Memory B cell (primary cell): ENCODE measurements around the gene SH3PXD2B.
"Not testable (repeated sequence)": the region's sequence is repeated elsewhere in the genome, so short reads cannot be mapped to it uniquely, and the experiment has no call there.

Source experiments
- ATAC-seq: fragments of 150-1000 bp; cut with Tn5 transposase; 2 replicates; pipeline ENCODE4 v1.10.0; 2021; ENCODE audit warnings: low read depth, mild to moderate bottlenecking, moderate library complexity
- DNase-seq, 2 donors: peaks; one replicate each; pipeline ENCODE4 v3.0.0; 2022; ENCODE audit warnings: low spot score in 2 of 2
- H3K27ac Mint-ChIP-seq: one replicate; pipeline ENCODE4 v1.8.0; 2022; ENCODE audit warnings: mild to moderate bottlenecking, moderate library complexity, mixed read lengths
- H3K27me3 Mint-ChIP-seq: one replicate; pipeline ENCODE4 v1.8.0; 2022; ENCODE audit warnings: mixed read lengths
- H3K36me3 Mint-ChIP-seq: one replicate; pipeline ENCODE4 v1.8.0; 2022; ENCODE audit warnings: mild to moderate bottlenecking, mixed read lengths
- H3K4me1 Mint-ChIP-seq: one replicate; pipeline ENCODE4 v1.8.0; 2022; ENCODE audit warnings: mixed read lengths
- H3K4me3 Mint-ChIP-seq: one replicate; pipeline ENCODE4 v1.8.0; 2022; ENCODE audit warnings: mild to moderate bottlenecking, moderate library complexity, mixed read lengths
- H3K9me3 Mint-ChIP-seq: one replicate; pipeline ENCODE4 v1.8.0; 2022; ENCODE audit warnings: mixed read lengths

SH3PXD2B gene

GRCh38 chr5:172385707-172386106 lies 68.6 kb downstream of the SH3PXD2B start:
- Mint-ChIP-seq H3K4me1 (no peaks in the 10 kb centered on the region), H3K9me3 (no peaks in the 10 kb centered on the region), H3K27ac (no peak overlapping the region), H3K4me3 (no peak overlapping the region), H3K36me3 (no peaks in the 10 kb centered on the region), H3K27me3 (peaks cover 3% of the 10 kb centered on the region)
- ATAC-seq (no peak), DNase-seq (no peak)

- ATAC-seq (no peak), DNase-seq (no peak)
- Mint-ChIP-seq H3K9me3 (no peaks in the 10 kb centered on the region), H3K27ac (no peak overlapping the region), H3K36me3 (no peaks in the 10 kb centered on the region), H3K4me1 (no peaks in the 10 kb centered on the region), H3K27me3 (peaks cover 1% of the 10 kb centered on the region), H3K4me3 (no peak overlapping the region)
These were observed 69.2 kb downstream of the SH3PXD2B start for GRCh38 chr5:172385010-172385563.

DNA sequence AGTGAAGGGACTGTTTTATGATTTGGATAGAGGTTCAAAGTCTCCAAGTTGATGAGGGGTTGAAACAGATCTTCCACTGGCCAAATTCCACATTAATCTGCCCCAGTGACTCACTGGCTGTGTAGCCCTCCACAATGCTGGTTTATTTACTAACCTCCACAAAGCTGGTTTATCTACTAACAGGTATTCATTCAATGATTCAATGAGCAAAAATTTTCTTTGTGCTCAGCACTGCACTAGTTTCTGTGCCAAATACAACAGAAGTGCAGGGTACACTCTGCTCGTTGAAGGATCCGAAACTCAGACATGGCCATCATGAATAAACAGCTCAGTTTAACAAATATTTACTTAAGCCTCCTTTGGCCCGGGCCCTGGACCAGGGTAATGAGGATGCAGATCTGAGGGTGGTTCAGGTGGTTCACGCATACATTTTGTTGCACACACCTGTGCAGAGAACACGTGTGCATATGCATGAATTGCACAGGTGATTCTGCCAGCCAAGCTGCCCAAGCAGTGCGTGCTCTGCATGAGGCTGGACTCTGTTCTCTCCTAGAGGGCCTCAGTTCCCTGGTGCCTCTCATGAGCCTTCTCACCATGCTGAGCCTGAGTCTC lies 71.0 kb downstream of the SH3PXD2B start:
- H3K36me3 Mint-ChIP-seq, result no peaks in the 10 kb centered on the region
- ATAC-seq (no peak), DNase-seq (no peak)
- H3K27me3 Mint-ChIP-seq, result peaks cover 1% of the 10 kb centered on the region
- no peak overlapping the region for H3K4me3 Mint-ChIP-seq
- H3K4me1 Mint-ChIP-seq, result no peaks in the 10 kb centered on the region
- no peaks in the 10 kb centered on the region for H3K9me3 Mint-ChIP-seq
- no peak overlapping the region for H3K27ac Mint-ChIP-seq

- H3K9me3 Mint-ChIP-seq, result no peaks in the 10 kb centered on the region
- no peak overlapping the region for H3K4me3 Mint-ChIP-seq
- H3K4me1 Mint-ChIP-seq, result no peaks in the 10 kb centered on the region
- no peak overlapping the region for H3K27ac Mint-ChIP-seq
- no peak for ATAC-seq
- H3K27me3 Mint-ChIP-seq, result peaks cover 1% of the 10 kb centered on the region
- no peak for DNase-seq
- H3K36me3 Mint-ChIP-seq, result no peaks in the 10 kb centered on the region
These were observed 73.2 kb downstream of the SH3PXD2B start for GRCh38 chr5:172380987-172381643.

GRCh38 chr5:172380301-172380986 lies 73.9 kb downstream of the SH3PXD2B start:
- Mint-ChIP-seq H3K27me3 (peaks cover 1% of the 10 kb centered on the region), H3K4me3 (no peak overlapping the region), H3K4me1 (no peaks in the 10 kb centered on the region), H3K27ac (no peak overlapping the region), H3K36me3 (no peaks in the 10 kb centered on the region), H3K9me3 (no peaks in the 10 kb centered on the region)
- ATAC-seq (no peak), DNase-seq (no peak)

DNA sequence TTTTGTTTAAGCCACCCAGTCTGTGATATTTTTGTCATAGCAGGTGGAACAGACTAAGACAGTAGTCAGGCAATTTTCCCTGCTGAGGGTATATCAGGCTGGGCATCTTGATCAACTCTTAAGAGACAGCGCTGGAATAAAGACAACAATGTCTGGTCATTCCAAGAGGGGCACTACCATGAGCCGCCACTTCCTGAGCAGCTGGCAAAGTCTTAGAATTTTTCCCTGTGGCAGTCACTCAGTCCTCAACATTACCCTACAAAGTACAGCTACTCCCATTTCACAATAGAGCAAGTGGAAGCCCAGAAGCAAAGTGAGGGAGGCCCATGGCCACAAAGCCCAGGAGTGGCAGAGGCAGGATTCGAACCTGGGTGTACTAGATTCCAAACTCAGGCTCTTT lies 74.8 kb downstream of the SH3PXD2B start:
- ATAC-seq, result no peak
- no peaks in the 10 kb centered on the region for H3K36me3 Mint-ChIP-seq
- no peak for DNase-seq
- no peak overlapping the region for H3K4me3 Mint-ChIP-seq
- no peak overlapping the region for H3K27ac Mint-ChIP-seq
- H3K4me1 Mint-ChIP-seq, result no peaks in the 10 kb centered on the region
- H3K27me3 Mint-ChIP-seq, result peaks cover 1% of the 10 kb centered on the region
- no peaks in the 10 kb centered on the region for H3K9me3 Mint-ChIP-seq

DNA sequence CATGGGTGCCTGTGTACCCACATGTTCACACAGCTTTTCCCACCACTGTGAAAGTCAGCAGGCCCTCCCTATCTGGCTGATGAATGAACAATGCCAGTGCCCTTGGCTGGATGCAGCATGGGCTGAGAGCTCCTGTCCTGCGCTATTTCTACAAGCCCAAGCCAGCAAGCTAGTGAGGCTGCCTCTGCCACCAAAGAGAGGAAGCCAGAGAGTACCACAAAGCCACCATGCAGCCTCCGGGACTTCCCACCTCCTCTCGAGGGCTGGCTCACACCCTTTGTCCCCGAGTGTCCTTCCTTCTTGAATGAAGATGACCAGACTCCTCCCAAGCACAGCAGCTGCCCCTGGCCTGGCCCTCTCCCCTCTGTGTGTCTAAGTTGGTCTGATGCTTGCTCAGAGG lies 76.5 kb downstream of the SH3PXD2B start:
- Mint-ChIP-seq H3K4me1 (no peaks in the 10 kb centered on the region), H3K27me3 (peaks cover 1% of the 10 kb centered on the region), H3K27ac (no peak overlapping the region), H3K4me3 (no peak overlapping the region), H3K9me3 (no peaks in the 10 kb centered on the region), H3K36me3 (no peaks in the 10 kb centered on the region)
- DNase-seq (no peak), ATAC-seq (no peak)

DNA sequence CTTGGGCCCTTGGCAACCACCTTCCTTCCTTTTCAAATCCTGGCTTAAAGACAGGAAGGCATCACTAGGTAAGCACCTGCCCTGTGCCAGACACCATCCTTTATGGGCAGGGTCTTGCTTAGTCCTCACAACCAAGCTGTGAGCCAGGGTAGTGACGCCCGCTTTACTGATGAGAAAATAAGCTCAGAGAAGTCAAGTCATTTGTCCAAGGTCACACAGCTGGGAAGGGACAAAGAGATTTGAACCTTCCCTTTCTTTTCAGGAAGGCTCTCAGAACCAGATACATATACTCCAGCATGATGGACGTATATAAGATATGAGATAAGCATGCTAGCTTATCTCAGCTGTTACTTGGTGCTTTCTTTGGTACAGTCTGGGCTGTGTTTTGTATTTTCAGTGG lies 76.9 kb downstream of the SH3PXD2B start:
- Mint-ChIP-seq H3K4me1 (no peaks in the 10 kb centered on the region), H3K9me3 (no peaks in the 10 kb centered on the region), H3K27ac (no peak overlapping the region), H3K27me3 (peaks cover 1% of the 10 kb centered on the region), H3K4me3 (no peak overlapping the region), H3K36me3 (no peaks in the 10 kb centered on the region)
- DNase-seq (no peak), ATAC-seq (no peak)

GRCh38 chr5:172374783-172375182 lies 79.5 kb downstream of the SH3PXD2B start:
- Mint-ChIP-seq H3K4me1 (no peaks in the 10 kb centered on the region), H3K27me3 (no peaks in the 10 kb centered on the region), H3K9me3 (peaks cover 6% of the 10 kb centered on the region), H3K36me3 (peaks cover 2% of the 10 kb centered on the region), H3K4me3 (no peak overlapping the region), H3K27ac (no peak overlapping the region)
- DNase-seq (no peak), ATAC-seq (no peak)

GRCh38 chr5:172373680-172374079 lies 80.6 kb downstream of the SH3PXD2B start:
- no peaks in the 10 kb centered on the region for H3K27me3 Mint-ChIP-seq
- no peak overlapping the region for H3K4me3 Mint-ChIP-seq
- H3K36me3 Mint-ChIP-seq, result peaks cover 2% of the 10 kb centered on the region
- H3K4me1 Mint-ChIP-seq, result no peaks in the 10 kb centered on the region
- peaks cover 6% of the 10 kb centered on the region for H3K9me3 Mint-ChIP-seq
- ATAC-seq (no peak), DNase-seq (no peak)
- no peak overlapping the region for H3K27ac Mint-ChIP-seq

GRCh38 chr5:172371684-172372083 lies 82.6 kb downstream of the SH3PXD2B start:
- DNase-seq (no peak), ATAC-seq (no peak)
- Mint-ChIP-seq H3K9me3 (peaks cover 6% of the 10 kb centered on the region), H3K4me1 (no peaks in the 10 kb centered on the region), H3K27ac (no peak overlapping the region), H3K36me3 (peaks cover 2% of the 10 kb centered on the region), H3K4me3 (no peak overlapping the region), H3K27me3 (peaks cover 2% of the 10 kb centered on the region)

DNA sequence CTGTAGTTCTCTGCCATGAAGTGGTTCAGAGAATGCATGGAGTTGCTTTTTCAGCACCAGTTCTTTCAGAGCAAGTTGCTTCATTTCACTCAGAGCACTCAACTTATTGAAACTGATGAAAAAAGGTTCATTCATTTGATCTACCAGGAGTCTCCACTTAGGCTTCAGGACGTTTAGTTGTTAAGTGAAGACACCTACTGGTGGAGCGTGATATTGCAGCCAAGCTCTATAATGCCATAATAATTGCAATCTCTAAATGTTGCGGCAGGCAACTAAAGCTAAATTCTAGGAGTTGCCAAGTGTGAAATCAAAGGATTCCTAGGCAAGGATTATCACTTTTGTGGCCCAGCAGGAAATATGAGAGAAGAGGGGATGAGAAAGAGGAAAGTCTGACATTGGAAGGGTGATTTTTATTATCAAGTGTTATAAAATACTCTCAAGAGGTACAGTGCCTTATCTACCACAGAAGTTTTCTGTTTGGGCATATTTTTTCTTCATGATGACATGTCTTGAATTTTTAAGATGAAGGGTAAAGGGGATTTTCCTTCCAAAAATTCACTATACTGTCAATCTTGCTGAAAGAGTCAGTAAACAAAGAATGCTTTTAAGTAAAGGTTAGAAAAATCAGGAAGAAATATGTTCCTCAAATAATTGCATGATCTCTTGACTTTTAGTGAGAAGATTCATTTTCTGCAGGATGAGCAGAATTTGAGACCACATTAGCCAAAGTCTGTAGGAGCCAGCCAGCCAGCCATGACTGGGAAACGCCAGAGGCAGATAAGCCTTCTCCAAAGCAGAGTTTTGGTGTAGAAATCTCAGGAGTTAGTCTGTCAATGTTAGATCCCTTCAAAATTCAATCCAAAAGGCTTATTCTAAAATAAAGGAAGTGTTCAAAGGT lies 83.4 kb downstream of the SH3PXD2B start:
- no peak overlapping the region for H3K27ac Mint-ChIP-seq
- H3K4me1 Mint-ChIP-seq, result no peaks in the 10 kb centered on the region
- H3K9me3 Mint-ChIP-seq, result peaks cover 6% of the 10 kb centered on the region
- no peak for DNase-seq
- H3K4me3 Mint-ChIP-seq, result no peak overlapping the region
- H3K36me3 Mint-ChIP-seq, result peaks cover 2% of the 10 kb centered on the region
- no peak for ATAC-seq
- H3K27me3 Mint-ChIP-seq, result peaks cover 2% of the 10 kb centered on the region

GRCh38 chr5:172370237-172370640 lies 84.1 kb downstream of the SH3PXD2B start:
- H3K4me3 Mint-ChIP-seq, result no peak overlapping the region
- H3K4me1 Mint-ChIP-seq, result no peaks in the 10 kb centered on the region
- DNase-seq (no peak), ATAC-seq (no peak)
- H3K36me3 Mint-ChIP-seq, result peaks cover 2% of the 10 kb centered on the region
- H3K27ac Mint-ChIP-seq, result no peak overlapping the region
- H3K9me3 Mint-ChIP-seq, result peaks cover 6% of the 10 kb centered on the region
- peaks cover 2% of the 10 kb centered on the region for H3K27me3 Mint-ChIP-seq

DNA sequence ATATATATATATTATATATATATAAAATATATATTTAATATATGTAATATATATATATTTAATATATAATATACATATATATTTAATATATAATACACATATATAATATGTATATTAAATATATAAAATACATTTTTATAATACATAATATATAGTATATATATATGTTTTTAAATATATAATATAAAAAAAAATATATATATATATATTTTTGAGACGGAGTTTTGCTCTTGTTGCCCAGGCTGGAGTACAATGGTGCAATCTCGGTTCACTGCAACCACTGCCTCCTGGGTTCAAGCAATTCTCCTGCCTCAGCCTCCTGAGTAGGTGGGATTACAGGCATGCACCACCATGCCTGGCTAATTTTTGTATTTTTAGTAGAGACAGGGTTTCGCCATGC lies 85.6 kb downstream of the SH3PXD2B start:
- DNase-seq, H3K27me3 Mint-ChIP-seq, H3K27ac Mint-ChIP-seq, H3K4me1 Mint-ChIP-seq, H3K9me3 Mint-ChIP-seq, H3K36me3 Mint-ChIP-seq, H3K4me3 Mint-ChIP-seq, ATAC-seq: not testable (repeated sequence)
